Measurements from ENCODE around the gene BHLHE40. TPM values are rescaled to one million over a fixed set of nuclear protein-coding genes. Genes with fewer than 3 reads are reported as not detected.

The BHLHE40 gene
- total RNA-seq (12.8 and 16.7 TPM in 2 replicates), polyA plus RNA-seq (20.8 and 28.4 TPM in 2 replicates), polyA minus RNA-seq (ENCODE audit: low replicate concordance) (46.1 and 68.2 TPM in 2 replicates)
- 20.9 and 37.6 TPM in 2 replicates for polyA plus RNA-seq (2012)

- peak in 1 of 2 donors; percentile 59 for DNase-seq (ENCODE audit: low read depth in 2 of 2)
- TF ChIP-seq EZH2 (IDR thresholded peaks at IDR 0.05; ENCODE audit: low read length, missing control alignments) = no peak
- TF ChIP-seq, protein P1, sequence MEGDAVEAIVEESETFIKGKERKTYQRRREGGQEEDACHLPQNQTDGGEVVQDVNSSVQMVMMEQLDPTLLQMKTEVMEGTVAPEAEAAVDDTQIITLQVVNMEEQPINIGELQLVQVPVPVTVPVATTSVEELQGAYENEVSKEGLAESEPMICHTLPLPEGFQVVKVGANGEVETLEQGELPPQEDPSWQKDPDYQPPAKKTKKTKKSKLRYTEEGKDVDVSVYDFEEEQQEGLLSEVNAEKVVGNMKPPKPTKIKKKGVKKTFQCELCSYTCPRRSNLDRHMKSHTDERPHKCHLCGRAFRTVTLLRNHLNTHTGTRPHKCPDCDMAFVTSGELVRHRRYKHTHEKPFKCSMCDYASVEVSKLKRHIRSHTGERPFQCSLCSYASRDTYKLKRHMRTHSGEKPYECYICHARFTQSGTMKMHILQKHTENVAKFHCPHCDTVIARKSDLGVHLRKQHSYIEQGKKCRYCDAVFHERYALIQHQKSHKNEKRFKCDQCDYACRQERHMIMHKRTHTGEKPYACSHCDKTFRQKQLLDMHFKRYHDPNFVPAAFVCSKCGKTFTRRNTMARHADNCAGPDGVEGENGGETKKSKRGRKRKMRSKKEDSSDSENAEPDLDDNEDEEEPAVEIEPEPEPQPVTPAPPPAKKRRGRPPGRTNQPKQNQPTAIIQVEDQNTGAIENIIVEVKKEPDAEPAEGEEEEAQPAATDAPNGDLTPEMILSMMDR (conservative IDR thresholded peaks at IDR 0.05 in 1 of 2, IDR thresholded peaks at IDR 0.05 in 1 of 2; ENCODE audit: low read depth in 1 of 2, low read length in 2 of 2) = no peak
- H4K20me1 ChIP-seq (ENCODE audit: control insufficient read depth, extremely low read depth, insufficient read depth, low read length) = no peaks in the 10 kb centered on the region
- no peak within 1 kb of the TSS for H2AFZ ChIP-seq (ENCODE audit: low read length)
- no peaks in the 10 kb centered on the region for H3K9me3 ChIP-seq (ENCODE audit: control insufficient read depth, insufficient read depth, low read depth, low read length)
- peaks cover 5% of the 10 kb centered on the region for H3K36me3 ChIP-seq (ENCODE audit: control insufficient read depth, insufficient read depth, low read length)
- H3K79me2 ChIP-seq (ENCODE audit: control insufficient read depth, insufficient read depth, low read length) = peaks cover 34% of the 10 kb centered on the region
- H3K4me2 ChIP-seq (ENCODE audit: extremely low read depth, insufficient read depth, low read length) = peak within 1 kb of the TSS; percentile 84
- H3K27ac ChIP-seq (ENCODE audit: insufficient read depth, low read length) = peak within 1 kb of the TSS; percentile 97
- peak within 1 kb of the TSS; percentile 75 to 97 (median 80) for H3K4me3 ChIP-seq (replicated peaks in 1 of 4; ENCODE audit: control extremely low read depth in 1 of 4, insufficient read depth in 1 of 4, low read depth in 3 of 4, low read length in 4 of 4)
- no peaks in the 10 kb centered on the region for H3K27me3 ChIP-seq (ENCODE audit: control insufficient read depth, insufficient read depth, low read length)
- peak within 1 kb of the TSS; percentile 99 for H3K9ac ChIP-seq (ENCODE audit: insufficient read depth, low read length)
- H3K4me1 ChIP-seq (ENCODE audit: control insufficient read depth, extremely low read depth, insufficient read depth, low read length) = peaks cover 20% of the 10 kb centered on the region
These were observed at the start of gene BHLHE40 for GRCh38 chr3:4979428-4980228. TSS of gene BHLHE40 (plus strand) at chr3:4979437. CDS start at chr3:4979719, 282 bp downstream.

DNA sequence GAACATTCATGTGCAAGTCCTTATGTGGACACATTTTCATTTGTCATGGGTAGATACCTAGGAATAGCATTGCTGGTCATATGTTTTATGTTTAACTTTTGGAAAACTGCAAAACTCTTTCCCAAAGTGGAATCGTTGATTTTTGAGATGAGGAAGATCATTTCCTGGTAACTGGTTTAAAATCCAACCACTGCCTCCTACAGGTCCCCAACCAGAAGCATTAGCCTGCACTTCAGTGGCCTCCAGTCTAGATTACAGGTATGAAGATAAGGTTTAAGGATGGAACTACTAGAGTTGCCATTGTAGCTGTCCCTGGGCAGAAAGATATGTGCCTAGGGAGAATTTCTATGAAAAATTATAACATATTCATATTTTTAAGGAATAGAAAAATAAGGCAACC, 48.7 kb upstream of the BHLHE40 start:
- H3K9ac ChIP-seq (ENCODE audit: insufficient read depth, low read length) = no peak overlapping the region
- no peaks in the 10 kb centered on the region for H3K27me3 ChIP-seq (ENCODE audit: control insufficient read depth, insufficient read depth, low read length)
- no peak overlapping the region for H3K4me3 ChIP-seq (replicated peaks in 1 of 4; ENCODE audit: control extremely low read depth in 1 of 4, insufficient read depth in 1 of 4, low read depth in 3 of 4, low read length in 4 of 4)
- H3K4me2 ChIP-seq (ENCODE audit: extremely low read depth, insufficient read depth, low read length) = no peak overlapping the region
- no peak overlapping the region for H3K27ac ChIP-seq (ENCODE audit: insufficient read depth, low read length)
- no peaks in the 10 kb centered on the region for H3K79me2 ChIP-seq (ENCODE audit: control insufficient read depth, insufficient read depth, low read length)
- no peak overlapping the region for H2AFZ ChIP-seq (ENCODE audit: low read length)
- no peak for TF ChIP-seq EZH2 (IDR thresholded peaks at IDR 0.05; ENCODE audit: low read length, missing control alignments)
- TF ChIP-seq, protein P1 (conservative IDR thresholded peaks at IDR 0.05 in 1 of 2, IDR thresholded peaks at IDR 0.05 in 1 of 2; ENCODE audit: low read depth in 1 of 2, low read length in 2 of 2) = no peak
- H3K4me1 ChIP-seq (ENCODE audit: control insufficient read depth, extremely low read depth, insufficient read depth, low read length) = no peaks in the 10 kb centered on the region
- H3K9me3 ChIP-seq (ENCODE audit: control insufficient read depth, insufficient read depth, low read depth, low read length) = no peaks in the 10 kb centered on the region
- no peak for DNase-seq (ENCODE audit: low read depth in 2 of 2)
- no peaks in the 10 kb centered on the region for H4K20me1 ChIP-seq (ENCODE audit: control insufficient read depth, extremely low read depth, insufficient read depth, low read length)
- H3K36me3 ChIP-seq (ENCODE audit: control insufficient read depth, insufficient read depth, low read length) = no peaks in the 10 kb centered on the region

- Histone ChIP-seq H3K27ac (ENCODE audit: insufficient read depth, low read length) (no peak overlapping the region), H3K9ac (ENCODE audit: insufficient read depth, low read length) (no peak overlapping the region), H3K79me2 (ENCODE audit: control insufficient read depth, insufficient read depth, low read length) (no peaks in the 10 kb centered on the region), H3K4me2 (ENCODE audit: extremely low read depth, insufficient read depth, low read length) (no peak overlapping the region), H2AFZ (ENCODE audit: low read length) (no peak overlapping the region), H3K4me3 (replicated peaks in 1 of 4; ENCODE audit: control extremely low read depth in 1 of 4, insufficient read depth in 1 of 4, low read depth in 3 of 4, low read length in 4 of 4) (no peak overlapping the region), H3K36me3 (ENCODE audit: control insufficient read depth, insufficient read depth, low read length) (no peaks in the 10 kb centered on the region), H4K20me1 (ENCODE audit: control insufficient read depth, extremely low read depth, insufficient read depth, low read length) (no peaks in the 10 kb centered on the region), H3K27me3 (ENCODE audit: control insufficient read depth, insufficient read depth, low read length) (no peaks in the 10 kb centered on the region), H3K9me3 (ENCODE audit: control insufficient read depth, insufficient read depth, low read depth, low read length) (no peaks in the 10 kb centered on the region), H3K4me1 (ENCODE audit: control insufficient read depth, extremely low read depth, insufficient read depth, low read length) (no peaks in the 10 kb centered on the region)
- DNase-seq (ENCODE audit: low read depth in 2 of 2) = no peak
- TF ChIP-seq, protein P1 (conservative IDR thresholded peaks at IDR 0.05 in 1 of 2, IDR thresholded peaks at IDR 0.05 in 1 of 2; ENCODE audit: low read depth in 1 of 2, low read length in 2 of 2) = no peak
- TF ChIP-seq EZH2 (IDR thresholded peaks at IDR 0.05; ENCODE audit: low read length, missing control alignments) = no peak
These were observed 45.2 kb upstream of the BHLHE40 start for GRCh38 chr3:4934050-4934449.

All from fibroblast of lung (primary cell).